HEK293 (cell line): Measurements from ENCODE around the gene BICD1.

Experiments
- CTCF ChIA-PET: fragments of 350-600 bp; formaldehyde crosslinking; extraction: SDS; loops from one replicate; lab custom pipeline; 2021; ENCODE audit warnings: antibody characterized with exemption; lab: Yijun Ruan, JAX
- POLR2A ChIA-PET: fragments of 300-600 bp; formaldehyde crosslinking; extraction: SDS; loops from one replicate; lab custom pipeline; 2020; ENCODE audit warnings: antibody characterized with exemption, inconsistent platforms; lab: Yijun Ruan, JAX
- H3K27ac ChIP-seq: fragments of 200-500 bp; sonication (Bioruptor generic); 2 replicates; pipeline ENCODE4 v1.5.1; 2014; ENCODE audit warnings: low read depth, low read length, control low read depth, inconsistent platforms; ENCODE audit errors: extremely low read depth
- H3K36me3 ChIP-seq, 2 experiments: fragments of 200-500 bp in 1 of 2; sonication (Bioruptor generic) in 1 of 2; 1 replicate in 1 of 2; 2 replicates in 1 of 2; pipeline ENCODE4 v1.5.1; 2014 to 2017; ENCODE audit warnings: inconsistent platforms in 2 of 2, low read length in 2 of 2; ENCODE audit not compliant: control insufficient read depth in 2 of 2, insufficient read depth in 1 of 2
- H3K4me1 ChIP-seq: fragments of 200-500 bp; sonication (Bioruptor generic); 2 replicates; pipeline ENCODE4 v1.5.1; 2014; ENCODE audit warnings: mild to moderate bottlenecking, low read length, inconsistent platforms; ENCODE audit not compliant: control insufficient read depth, insufficient read depth
- H3K4me3 ChIP-seq: 2 replicates; pipeline ENCODE4 v1.5.1; 2011; ENCODE audit warnings: low read depth, mild to moderate bottlenecking, control low read depth, low read length, moderate library complexity
- H3K9me3 ChIP-seq: fragments of 200-500 bp; sonication (Bioruptor generic); 2 replicates; pipeline ENCODE4 v1.5.1; 2014; ENCODE audit warnings: low read depth, low read length, inconsistent platforms; ENCODE audit not compliant: control insufficient read depth, insufficient read depth
- GLIS1 ChIP-seq: fragments of 450-650 bp; formaldehyde crosslinking; IDR thresholded peaks from 2 replicates; pipeline ENCODE4 v1.5.1; 2016; ENCODE audit warnings: missing biosample characterization, missing genetic modification characterization
- ZIC2 ChIP-seq: fragments of 450-650 bp; formaldehyde crosslinking; IDR thresholded peaks from 2 replicates; pipeline ENCODE4 v1.5.1; 2016; ENCODE audit warnings: missing biosample characterization, missing genetic modification characterization
- ZNF19 ChIP-seq: fragments of 450-650 bp; formaldehyde crosslinking; IDR thresholded peaks from 2 replicates; pipeline ENCODE4; 2016; ENCODE audit warnings: missing biosample characterization, missing genetic modification characterization, low read depth
- ZNF473 ChIP-seq: fragments of 450-650 bp; formaldehyde crosslinking; IDR thresholded peaks from 2 replicates; pipeline ENCODE4 v1.5.1; 2017; ENCODE audit warnings: missing biosample characterization, missing genetic modification characterization
- ZNF660 ChIP-seq: fragments of 450-650 bp; IDR thresholded peaks from 2 replicates; pipeline ENCODE4 v1.5.1; 2018; ENCODE audit warnings: missing biosample characterization, mild to moderate bottlenecking, missing genetic modification characterization
- TF ChIP-seq, protein P1 (sequence below): fragments of 450-650 bp; formaldehyde crosslinking; IDR thresholded peaks from 2 replicates; pipeline ENCODE4 v1.5.1; 2017; ENCODE audit warnings: missing biosample characterization, mild to moderate bottlenecking, missing genetic modification characterization, moderate library complexity
- TF ChIP-seq, protein P2 (sequence below): fragments of 450-650 bp; formaldehyde crosslinking; IDR thresholded peaks from 2 replicates; pipeline ENCODE4 v1.5.1; 2016; ENCODE audit warnings: missing biosample characterization, missing genetic modification characterization, low read depth
- TF ChIP-seq, protein P3 (sequence below): fragments of 450-650 bp; formaldehyde crosslinking; IDR thresholded peaks from 2 replicates; pipeline ENCODE4 v1.5.1; 2016; ENCODE audit warnings: missing biosample characterization, missing genetic modification characterization
- TF ChIP-seq, protein P4 (sequence below): fragments of 450-650 bp; formaldehyde crosslinking; IDR thresholded peaks from 2 replicates; pipeline ENCODE4 v1.5.1; 2016; ENCODE audit warnings: missing biosample characterization, missing genetic modification characterization
- TF ChIP-seq, protein P5 (sequence below): fragments of 450-650 bp; formaldehyde crosslinking; IDR thresholded peaks from 2 replicates; pipeline ENCODE4 v1.5.1; 2016; ENCODE audit warnings: missing biosample characterization, missing genetic modification characterization
- TF ChIP-seq, protein P6 (sequence below): fragments of 450-650 bp; formaldehyde crosslinking; IDR thresholded peaks from 2 replicates; pipeline ENCODE4 v1.5.1; 2016; ENCODE audit warnings: missing biosample characterization, missing genetic modification characterization, low read depth

Gene BICD1

DNA sequence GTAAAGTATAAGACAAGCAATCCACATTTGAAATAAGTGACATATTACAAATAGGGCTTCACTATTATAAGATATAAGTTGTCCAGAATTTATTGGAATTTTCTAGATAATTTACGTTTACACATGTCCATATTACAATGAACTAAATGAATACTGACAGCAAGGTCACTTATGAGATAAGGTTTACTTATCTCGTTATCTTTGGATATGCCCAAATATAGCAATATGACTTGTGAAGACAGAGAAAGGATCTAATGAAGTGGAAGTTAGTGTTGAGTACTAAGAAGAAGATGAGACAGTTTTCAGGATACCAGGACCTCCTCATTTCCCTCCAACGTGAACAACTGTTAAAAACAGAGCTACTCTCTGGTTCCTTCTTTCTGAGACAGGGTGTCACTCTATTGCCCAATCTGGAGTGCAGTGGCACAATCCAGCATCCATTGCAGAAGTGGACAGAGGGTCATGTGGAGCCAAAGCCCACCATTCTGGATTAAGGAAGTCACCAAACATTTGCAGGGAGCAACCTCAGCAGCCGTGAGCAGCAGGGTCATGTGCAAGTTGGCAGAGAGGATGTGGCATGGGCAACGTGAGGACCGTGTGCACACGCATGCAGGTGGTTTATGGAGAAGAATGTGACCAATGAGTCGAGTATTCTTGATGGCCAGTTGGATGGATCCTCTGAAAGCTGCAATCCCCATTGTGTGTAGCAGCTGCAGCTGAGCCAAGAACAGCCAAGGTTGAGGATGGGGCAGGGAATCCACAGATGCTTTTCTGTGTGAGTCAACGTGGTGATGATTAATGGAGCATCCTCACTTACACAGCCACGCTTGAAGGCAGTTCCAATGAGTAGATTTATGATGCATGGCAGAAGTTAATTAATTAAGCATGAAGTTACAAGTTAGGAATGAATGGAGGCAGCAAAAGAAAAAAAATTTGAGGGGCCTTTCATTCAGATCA lies 111.0 kb downstream of the BICD1 start (continued):
- TF ChIP-seq, protein P1, sequence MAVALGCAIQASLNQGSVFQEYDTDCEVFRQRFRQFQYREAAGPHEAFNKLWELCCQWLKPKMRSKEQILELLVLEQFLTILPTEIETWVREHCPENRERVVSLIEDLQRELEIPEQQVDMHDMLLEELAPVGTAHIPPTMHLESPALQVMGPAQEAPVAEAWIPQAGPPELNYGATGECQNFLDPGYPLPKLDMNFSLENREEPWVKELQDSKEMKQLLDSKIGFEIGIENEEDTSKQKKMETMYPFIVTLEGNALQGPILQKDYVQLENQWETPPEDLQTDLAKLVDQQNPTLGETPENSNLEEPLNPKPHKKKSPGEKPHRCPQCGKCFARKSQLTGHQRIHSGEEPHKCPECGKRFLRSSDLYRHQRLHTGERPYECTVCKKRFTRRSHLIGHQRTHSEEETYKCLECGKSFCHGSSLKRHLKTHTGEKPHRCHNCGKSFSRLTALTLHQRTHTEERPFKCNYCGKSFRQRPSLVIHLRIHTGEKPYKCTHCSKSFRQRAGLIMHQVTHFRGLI (tag by site-specific recombination): no peak
- TF ChIP-seq, protein P2, sequence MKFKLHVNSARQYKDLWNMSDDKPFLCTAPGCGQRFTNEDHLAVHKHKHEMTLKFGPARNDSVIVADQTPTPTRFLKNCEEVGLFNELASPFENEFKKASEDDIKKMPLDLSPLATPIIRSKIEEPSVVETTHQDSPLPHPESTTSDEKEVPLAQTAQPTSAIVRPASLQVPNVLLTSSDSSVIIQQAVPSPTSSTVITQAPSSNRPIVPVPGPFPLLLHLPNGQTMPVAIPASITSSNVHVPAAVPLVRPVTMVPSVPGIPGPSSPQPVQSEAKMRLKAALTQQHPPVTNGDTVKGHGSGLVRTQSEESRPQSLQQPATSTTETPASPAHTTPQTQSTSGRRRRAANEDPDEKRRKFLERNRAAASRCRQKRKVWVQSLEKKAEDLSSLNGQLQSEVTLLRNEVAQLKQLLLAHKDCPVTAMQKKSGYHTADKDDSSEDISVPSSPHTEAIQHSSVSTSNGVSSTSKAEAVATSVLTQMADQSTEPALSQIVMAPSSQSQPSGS (tag by site-specific recombination): no peak
- no peak for TF ChIP-seq ZNF19 (tag by site-specific recombination)
- TF ChIP-seq, protein P3, sequence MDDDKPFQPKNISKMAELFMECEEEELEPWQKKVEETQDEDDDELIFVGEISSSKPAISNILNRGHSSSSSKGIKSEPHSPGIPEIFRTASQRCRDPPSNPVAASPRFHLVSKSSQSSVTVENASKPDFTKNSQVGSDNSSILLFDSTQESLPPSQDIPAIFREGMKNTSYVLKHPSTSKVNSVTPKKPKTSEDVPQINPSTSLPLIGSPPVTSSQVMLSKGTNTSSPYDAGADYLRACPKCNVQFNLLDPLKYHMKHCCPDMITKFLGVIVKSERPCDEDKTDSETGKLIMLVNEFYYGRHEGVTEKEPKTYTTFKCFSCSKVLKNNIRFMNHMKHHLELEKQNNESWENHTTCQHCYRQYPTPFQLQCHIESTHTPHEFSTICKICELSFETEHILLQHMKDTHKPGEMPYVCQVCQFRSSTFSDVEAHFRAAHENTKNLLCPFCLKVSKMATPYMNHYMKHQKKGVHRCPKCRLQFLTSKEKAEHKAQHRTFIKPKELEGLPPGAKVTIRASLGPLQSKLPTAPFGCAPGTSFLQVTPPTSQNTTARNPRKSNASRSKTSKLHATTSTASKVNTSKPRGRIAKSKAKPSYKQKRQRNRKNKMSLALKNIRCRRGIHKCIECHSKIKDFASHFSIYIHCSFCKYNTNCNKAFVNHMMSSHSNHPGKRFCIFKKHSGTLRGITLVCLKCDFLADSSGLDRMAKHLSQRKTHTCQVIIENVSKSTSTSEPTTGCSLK (tag by site-specific recombination): no peak
- no peak for TF ChIP-seq ZNF660 (tag by site-specific recombination)
- no peak for TF ChIP-seq ZNF473
- TF ChIP-seq, protein P4, sequence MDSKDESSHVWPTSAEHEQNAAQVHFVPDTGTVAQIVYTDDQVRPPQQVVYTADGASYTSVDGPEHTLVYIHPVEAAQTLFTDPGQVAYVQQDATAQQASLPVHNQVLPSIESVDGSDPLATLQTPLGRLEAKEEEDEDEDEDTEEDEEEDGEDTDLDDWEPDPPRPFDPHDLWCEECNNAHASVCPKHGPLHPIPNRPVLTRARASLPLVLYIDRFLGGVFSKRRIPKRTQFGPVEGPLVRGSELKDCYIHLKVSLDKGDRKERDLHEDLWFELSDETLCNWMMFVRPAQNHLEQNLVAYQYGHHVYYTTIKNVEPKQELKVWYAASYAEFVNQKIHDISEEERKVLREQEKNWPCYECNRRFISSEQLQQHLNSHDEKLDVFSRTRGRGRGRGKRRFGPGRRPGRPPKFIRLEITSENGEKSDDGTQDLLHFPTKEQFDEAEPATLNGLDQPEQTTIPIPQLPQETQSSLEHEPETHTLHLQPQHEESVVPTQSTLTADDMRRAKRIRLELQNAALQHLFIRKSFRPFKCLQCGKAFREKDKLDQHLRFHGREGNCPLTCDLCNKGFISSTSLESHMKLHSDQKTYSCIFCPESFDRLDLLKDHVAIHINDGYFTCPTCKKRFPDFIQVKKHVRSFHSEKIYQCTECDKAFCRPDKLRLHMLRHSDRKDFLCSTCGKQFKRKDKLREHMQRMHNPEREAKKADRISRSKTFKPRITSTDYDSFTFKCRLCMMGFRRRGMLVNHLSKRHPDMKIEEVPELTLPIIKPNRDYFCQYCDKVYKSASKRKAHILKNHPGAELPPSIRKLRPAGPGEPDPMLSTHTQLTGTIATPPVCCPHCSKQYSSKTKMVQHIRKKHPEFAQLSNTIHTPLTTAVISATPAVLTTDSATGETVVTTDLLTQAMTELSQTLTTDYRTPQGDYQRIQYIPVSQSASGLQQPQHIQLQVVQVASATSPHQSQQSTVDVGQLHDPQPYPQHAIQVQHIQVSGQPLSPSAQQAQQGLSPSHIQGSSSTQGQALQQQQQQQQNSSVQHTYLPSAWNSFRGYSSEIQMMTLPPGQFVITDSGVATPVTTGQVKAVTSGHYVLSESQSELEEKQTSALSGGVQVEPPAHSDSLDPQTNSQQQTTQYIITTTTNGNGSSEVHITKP: no peak

DNA sequence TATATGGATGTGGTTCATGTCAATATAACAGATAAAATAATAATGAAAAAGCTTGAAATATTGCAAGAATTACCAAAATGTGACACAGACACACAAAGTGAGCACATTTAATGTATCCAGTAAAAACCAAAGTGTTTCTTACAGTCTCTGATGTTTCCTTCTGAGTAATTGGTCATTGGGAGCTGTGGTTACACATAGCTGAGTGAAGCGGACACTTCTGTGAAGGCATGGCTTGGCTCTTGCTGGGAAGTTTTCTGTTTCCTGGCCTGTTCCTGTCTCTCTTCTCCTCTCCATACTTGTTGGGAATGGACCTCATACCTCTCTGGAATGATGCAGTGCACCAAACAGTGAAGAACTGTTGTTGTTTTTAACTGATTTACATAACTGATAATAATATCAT lies 117.3 kb downstream of the BICD1 start:
- Histone ChIP-seq H3K36me3 (peaks cover 0 to 9% of the 10 kb centered on the region in 2 experiments; a peak in 1 of 3 replicates), H3K4me1 (no peaks in the 10 kb centered on the region), H3K4me3 (no peak overlapping the region), H3K9me3 (no peaks in the 10 kb centered on the region), H3K27ac (no peak overlapping the region)
- ChIA-PET CTCF (interaction anchor here (0.8 to 1.1 kb wide), 3 partner anchors 8 to 163 kb away, joined by 3 to 4 read pairs (median 3); no protein-coding TSS in a partner anchor), POLR2A (interaction anchor here (0.5 kb wide), 1 partner anchor 279 kb away, joined by 3 read pairs; no protein-coding TSS in a partner anchor)
- TF ChIP-seq, protein P5, sequence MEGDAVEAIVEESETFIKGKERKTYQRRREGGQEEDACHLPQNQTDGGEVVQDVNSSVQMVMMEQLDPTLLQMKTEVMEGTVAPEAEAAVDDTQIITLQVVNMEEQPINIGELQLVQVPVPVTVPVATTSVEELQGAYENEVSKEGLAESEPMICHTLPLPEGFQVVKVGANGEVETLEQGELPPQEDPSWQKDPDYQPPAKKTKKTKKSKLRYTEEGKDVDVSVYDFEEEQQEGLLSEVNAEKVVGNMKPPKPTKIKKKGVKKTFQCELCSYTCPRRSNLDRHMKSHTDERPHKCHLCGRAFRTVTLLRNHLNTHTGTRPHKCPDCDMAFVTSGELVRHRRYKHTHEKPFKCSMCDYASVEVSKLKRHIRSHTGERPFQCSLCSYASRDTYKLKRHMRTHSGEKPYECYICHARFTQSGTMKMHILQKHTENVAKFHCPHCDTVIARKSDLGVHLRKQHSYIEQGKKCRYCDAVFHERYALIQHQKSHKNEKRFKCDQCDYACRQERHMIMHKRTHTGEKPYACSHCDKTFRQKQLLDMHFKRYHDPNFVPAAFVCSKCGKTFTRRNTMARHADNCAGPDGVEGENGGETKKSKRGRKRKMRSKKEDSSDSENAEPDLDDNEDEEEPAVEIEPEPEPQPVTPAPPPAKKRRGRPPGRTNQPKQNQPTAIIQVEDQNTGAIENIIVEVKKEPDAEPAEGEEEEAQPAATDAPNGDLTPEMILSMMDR (tag by site-specific recombination): no peak

DNA sequence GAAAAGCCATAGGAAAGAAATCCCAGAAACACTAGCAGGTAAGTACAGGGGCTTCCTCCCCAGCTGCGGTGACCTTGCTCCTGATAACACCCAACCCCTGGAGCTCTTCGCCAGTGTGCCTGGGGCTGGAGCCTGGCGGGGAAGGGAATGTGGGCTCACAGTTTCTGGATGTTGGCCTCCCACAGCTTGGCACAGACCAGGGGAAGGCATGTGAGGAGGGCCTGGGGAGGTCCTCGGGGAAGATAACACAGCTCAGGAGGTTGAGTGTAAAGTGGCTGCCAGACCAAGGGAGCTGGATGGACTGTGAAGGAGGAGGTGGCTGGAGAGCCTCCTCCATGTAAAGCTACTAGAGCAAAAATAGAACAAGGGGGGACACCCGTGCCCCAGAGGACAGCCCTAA lies 120.1 kb downstream of the BICD1 start:
- ChIA-PET POLR2A (interaction anchor here (0.5 kb wide), 1 partner anchor 684 kb away, joined by 3 read pairs; no protein-coding TSS in a partner anchor), CTCF (interaction anchor here (0.5 to 0.6 kb wide), 2 partner anchors 210 to 1948 kb away, joined by 3 to 5 read pairs; no protein-coding TSS in a partner anchor)
- Histone ChIP-seq H3K36me3 (peaks cover 0 to 9% of the 10 kb centered on the region in 2 experiments; a peak in 1 of 3 replicates), H3K9me3 (no peaks in the 10 kb centered on the region), H3K4me3 (no peak overlapping the region), H3K27ac (no peak overlapping the region), H3K4me1 (no peaks in the 10 kb centered on the region)
- TF ChIP-seq, protein P6, sequence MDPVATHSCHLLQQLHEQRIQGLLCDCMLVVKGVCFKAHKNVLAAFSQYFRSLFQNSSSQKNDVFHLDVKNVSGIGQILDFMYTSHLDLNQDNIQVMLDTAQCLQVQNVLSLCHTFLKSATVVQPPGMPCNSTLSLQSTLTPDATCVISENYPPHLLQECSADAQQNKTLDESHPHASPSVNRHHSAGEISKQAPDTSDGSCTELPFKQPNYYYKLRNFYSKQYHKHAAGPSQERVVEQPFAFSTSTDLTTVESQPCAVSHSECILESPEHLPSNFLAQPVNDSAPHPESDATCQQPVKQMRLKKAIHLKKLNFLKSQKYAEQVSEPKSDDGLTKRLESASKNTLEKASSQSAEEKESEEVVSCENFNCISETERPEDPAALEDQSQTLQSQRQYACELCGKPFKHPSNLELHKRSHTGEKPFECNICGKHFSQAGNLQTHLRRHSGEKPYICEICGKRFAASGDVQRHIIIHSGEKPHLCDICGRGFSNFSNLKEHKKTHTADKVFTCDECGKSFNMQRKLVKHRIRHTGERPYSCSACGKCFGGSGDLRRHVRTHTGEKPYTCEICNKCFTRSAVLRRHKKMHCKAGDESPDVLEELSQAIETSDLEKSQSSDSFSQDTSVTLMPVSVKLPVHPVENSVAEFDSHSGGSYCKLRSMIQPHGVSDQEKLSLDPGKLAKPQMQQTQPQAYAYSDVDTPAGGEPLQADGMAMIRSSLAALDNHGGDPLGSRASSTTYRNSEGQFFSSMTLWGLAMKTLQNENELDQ: no peak
- peak; percentile 95 for TF ChIP-seq GLIS1
- peak; percentile 14; the same call in 1 of the 2 replicates for TF ChIP-seq ZIC2
